HepG2 (cell line): ENCODE data around the gene NINL.

Experiments
- CTCF ChIP-seq: sonication (generic); formaldehyde crosslinking; IDR thresholded peaks from 2 replicates; pipeline ENCODE4 v1.5.0; 2020; ENCODE audit warnings: mild to moderate bottlenecking, missing genetic modification reagents, moderate library complexity
- ZNF609 ChIP-seq: sonication (generic); formaldehyde crosslinking; IDR thresholded peaks from 2 replicates; pipeline ENCODE4 v1.4.0; 2020; ENCODE audit warnings: mild to moderate bottlenecking, missing genetic modification reagents, borderline replicate concordance
- ZSCAN5A ChIP-seq: sonication (generic); formaldehyde crosslinking; IDR thresholded peaks from 2 replicates; pipeline ENCODE4 v1.8.0; 2022; ENCODE audit warnings: mild to moderate bottlenecking, missing genetic modification reagents, borderline replicate concordance
- TF ChIP-seq, protein P1 (sequence below): sonication (generic); formaldehyde crosslinking; IDR thresholded peaks from 2 replicates; pipeline ENCODE4 v1.4.0; 2020; ENCODE audit warnings: missing genetic modification reagents, borderline replicate concordance

GRCh38 chr20:25580711-25581110 lies 4.6 kb downstream of the NINL start:
- TF ChIP-seq ZSCAN5A (CRISPR knock-in tag) = no peak
- no peak for TF ChIP-seq ZNF609 (CRISPR knock-in tag)
- no peak for TF ChIP-seq CTCF (CRISPR knock-in tag)
- TF ChIP-seq, protein P1, sequence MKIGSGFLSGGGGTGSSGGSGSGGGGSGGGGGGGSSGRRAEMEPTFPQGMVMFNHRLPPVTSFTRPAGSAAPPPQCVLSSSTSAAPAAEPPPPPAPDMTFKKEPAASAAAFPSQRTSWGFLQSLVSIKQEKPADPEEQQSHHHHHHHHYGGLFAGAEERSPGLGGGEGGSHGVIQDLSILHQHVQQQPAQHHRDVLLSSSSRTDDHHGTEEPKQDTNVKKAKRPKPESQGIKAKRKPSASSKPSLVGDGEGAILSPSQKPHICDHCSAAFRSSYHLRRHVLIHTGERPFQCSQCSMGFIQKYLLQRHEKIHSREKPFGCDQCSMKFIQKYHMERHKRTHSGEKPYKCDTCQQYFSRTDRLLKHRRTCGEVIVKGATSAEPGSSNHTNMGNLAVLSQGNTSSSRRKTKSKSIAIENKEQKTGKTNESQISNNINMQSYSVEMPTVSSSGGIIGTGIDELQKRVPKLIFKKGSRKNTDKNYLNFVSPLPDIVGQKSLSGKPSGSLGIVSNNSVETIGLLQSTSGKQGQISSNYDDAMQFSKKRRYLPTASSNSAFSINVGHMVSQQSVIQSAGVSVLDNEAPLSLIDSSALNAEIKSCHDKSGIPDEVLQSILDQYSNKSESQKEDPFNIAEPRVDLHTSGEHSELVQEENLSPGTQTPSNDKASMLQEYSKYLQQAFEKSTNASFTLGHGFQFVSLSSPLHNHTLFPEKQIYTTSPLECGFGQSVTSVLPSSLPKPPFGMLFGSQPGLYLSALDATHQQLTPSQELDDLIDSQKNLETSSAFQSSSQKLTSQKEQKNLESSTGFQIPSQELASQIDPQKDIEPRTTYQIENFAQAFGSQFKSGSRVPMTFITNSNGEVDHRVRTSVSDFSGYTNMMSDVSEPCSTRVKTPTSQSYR (CRISPR knock-in tag) = no peak
